Measurements from ENCODE around the gene CCDC33.

The CCDC33 gene

DNA sequence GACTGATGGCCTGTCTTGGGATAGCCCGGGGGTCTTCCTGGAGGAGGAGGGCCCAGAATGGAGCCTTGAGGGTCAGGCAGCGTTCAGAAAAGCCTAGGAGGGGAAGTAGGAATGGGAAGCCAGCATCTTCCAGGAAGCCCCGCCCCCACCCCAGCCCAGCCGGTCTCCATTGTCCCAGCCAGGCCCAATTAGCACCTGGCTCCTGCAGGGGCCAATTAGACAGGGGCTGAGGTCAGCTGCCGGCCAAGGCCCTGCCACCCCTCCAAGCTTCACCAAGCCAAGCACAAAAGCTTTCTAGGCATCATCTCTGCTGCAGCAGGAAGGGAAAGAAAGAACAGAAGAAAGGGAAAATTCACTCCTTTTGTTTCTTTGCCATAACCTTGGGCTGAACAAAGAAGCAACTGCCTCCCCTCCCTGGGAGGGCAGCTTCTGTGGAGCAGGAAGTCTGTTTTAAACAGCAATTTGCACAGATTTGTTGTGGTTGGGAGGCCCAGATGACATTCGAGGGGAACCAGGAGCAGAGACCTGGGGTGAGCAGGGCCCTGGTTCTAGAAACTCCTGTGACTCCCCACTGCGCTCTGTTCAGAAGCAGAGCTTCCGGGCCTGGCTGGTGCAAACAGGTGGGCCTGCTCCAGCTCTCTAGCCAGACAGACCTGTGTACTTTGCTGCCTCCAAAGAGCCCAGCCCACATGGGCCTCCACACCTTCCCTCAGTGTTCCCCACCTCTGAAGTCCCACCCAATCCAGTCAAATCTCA, 83.6 kb downstream of the CCDC33 start:
- peaks cover 17% of the 10 kb centered on the region for H3K27me3 ChIP-seq (replicated peaks; ENCODE audit: insufficient read depth, low read length)
- no peak overlapping the region for H3K4me3 ChIP-seq (ENCODE audit: low read length)
- no peak overlapping the region for H3K27ac ChIP-seq (ENCODE audit: low read length)
- H3K4me2 ChIP-seq (ENCODE audit: low read depth, low read length): no peak overlapping the region
- H3F3A ChIP-seq (ENCODE audit: insufficient read depth, low read length): no peaks in the 10 kb centered on the region
- H3K79me2 ChIP-seq (ENCODE audit: low read length): no peaks in the 10 kb centered on the region
- H4K20me1 ChIP-seq (ENCODE audit: insufficient read depth, low read length): no peaks in the 10 kb centered on the region
- TF ChIP-seq EZH2 (optimal IDR thresholded peaks at IDR 0.05; ENCODE audit: low read depth, low read length) (no peak), EZH2phosphoT487 (IDR thresholded peaks at IDR 0.05; ENCODE audit: low read length) (no peak)
- TF ChIP-seq, protein P1, sequence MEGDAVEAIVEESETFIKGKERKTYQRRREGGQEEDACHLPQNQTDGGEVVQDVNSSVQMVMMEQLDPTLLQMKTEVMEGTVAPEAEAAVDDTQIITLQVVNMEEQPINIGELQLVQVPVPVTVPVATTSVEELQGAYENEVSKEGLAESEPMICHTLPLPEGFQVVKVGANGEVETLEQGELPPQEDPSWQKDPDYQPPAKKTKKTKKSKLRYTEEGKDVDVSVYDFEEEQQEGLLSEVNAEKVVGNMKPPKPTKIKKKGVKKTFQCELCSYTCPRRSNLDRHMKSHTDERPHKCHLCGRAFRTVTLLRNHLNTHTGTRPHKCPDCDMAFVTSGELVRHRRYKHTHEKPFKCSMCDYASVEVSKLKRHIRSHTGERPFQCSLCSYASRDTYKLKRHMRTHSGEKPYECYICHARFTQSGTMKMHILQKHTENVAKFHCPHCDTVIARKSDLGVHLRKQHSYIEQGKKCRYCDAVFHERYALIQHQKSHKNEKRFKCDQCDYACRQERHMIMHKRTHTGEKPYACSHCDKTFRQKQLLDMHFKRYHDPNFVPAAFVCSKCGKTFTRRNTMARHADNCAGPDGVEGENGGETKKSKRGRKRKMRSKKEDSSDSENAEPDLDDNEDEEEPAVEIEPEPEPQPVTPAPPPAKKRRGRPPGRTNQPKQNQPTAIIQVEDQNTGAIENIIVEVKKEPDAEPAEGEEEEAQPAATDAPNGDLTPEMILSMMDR (IDR thresholded peaks at IDR 0.05; ENCODE audit: low read length): no peak
- no peaks in the 10 kb centered on the region for H3K9me3 ChIP-seq (replicated peaks; ENCODE audit: insufficient read depth, low read length)
- no peak overlapping the region for H3K9ac ChIP-seq (ENCODE audit: low read length)
- DNase-seq: no peak
- no peaks in the 10 kb centered on the region for H3K4me1 ChIP-seq (ENCODE audit: low read length)
- no peaks in the 10 kb centered on the region for H3K36me3 ChIP-seq (replicated peaks; ENCODE audit: insufficient read depth, low read length)
- H2AFZ ChIP-seq (ENCODE audit: low read length): no peak overlapping the region
- no peaks in the 10 kb centered on the region for H3K9me2 ChIP-seq (replicated peaks; ENCODE audit: insufficient read depth, low read length)

DNA sequence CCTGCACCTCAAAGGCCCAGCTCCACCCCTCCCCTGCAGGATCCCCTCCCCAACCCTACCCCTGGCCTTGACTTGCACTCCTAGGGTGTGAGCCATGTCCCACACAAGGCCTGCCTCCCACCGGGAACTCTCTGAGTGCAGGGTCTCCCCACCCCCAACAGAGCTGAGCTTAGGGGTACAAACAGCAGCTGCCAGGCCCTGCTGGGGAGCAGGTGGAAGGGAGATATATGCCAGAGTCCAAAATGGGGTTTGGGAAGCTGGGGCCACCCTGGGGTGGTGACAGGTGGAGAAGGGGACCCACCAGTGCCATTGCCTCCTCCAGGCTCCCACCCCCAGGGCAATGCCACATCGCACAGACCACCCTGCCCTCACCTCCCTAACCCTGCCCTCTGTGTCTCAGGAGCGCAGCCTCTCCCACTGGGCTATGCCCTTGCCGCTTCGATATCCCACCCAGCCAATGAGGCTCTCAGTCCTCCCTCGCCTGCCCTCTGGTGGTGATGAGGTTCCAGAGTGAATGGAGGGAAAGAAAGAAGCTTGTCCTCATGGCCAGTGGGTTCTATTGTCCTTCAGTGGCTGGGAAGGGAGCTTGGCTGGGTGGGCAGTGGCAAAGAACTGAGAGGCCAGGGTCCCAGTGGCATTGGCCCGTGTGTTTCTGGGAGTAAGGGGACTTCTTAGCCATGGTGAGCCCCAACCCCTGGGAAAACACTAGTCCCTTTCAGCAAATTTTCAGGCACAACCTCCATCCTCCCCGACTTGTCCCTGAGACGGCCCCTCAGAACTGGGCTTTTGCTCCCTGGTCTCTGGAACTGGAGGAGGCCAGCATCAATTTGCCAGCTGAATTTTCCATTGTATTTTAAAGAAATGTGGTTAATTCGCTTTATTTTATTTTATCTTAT, 84.5 kb downstream of the CCDC33 start:
- Histone ChIP-seq H3K27me3 (replicated peaks; ENCODE audit: insufficient read depth, low read length) (peaks cover 25% of the 10 kb centered on the region), H3K9me2 (replicated peaks; ENCODE audit: insufficient read depth, low read length) (no peaks in the 10 kb centered on the region), H3K9ac (ENCODE audit: low read length) (no peak overlapping the region), H2AFZ (ENCODE audit: low read length) (no peak overlapping the region), H3K4me1 (ENCODE audit: low read length) (no peaks in the 10 kb centered on the region), H4K20me1 (ENCODE audit: insufficient read depth, low read length) (no peaks in the 10 kb centered on the region), H3F3A (ENCODE audit: insufficient read depth, low read length) (no peaks in the 10 kb centered on the region), H3K27ac (ENCODE audit: low read length) (no peak overlapping the region), H3K4me3 (ENCODE audit: low read length) (no peak overlapping the region), H3K4me2 (ENCODE audit: low read depth, low read length) (no peak overlapping the region), H3K36me3 (replicated peaks; ENCODE audit: insufficient read depth, low read length) (no peaks in the 10 kb centered on the region), H3K79me2 (ENCODE audit: low read length) (no peaks in the 10 kb centered on the region), H3K9me3 (replicated peaks; ENCODE audit: insufficient read depth, low read length) (no peaks in the 10 kb centered on the region)
- DNase-seq: peak; percentile 53
- TF ChIP-seq, protein P1 (IDR thresholded peaks at IDR 0.05; ENCODE audit: low read length): peak; percentile 71
- no peak for TF ChIP-seq EZH2phosphoT487 (IDR thresholded peaks at IDR 0.05; ENCODE audit: low read length)
- TF ChIP-seq EZH2 (optimal IDR thresholded peaks at IDR 0.05; ENCODE audit: low read depth, low read length): no peak

DNA sequence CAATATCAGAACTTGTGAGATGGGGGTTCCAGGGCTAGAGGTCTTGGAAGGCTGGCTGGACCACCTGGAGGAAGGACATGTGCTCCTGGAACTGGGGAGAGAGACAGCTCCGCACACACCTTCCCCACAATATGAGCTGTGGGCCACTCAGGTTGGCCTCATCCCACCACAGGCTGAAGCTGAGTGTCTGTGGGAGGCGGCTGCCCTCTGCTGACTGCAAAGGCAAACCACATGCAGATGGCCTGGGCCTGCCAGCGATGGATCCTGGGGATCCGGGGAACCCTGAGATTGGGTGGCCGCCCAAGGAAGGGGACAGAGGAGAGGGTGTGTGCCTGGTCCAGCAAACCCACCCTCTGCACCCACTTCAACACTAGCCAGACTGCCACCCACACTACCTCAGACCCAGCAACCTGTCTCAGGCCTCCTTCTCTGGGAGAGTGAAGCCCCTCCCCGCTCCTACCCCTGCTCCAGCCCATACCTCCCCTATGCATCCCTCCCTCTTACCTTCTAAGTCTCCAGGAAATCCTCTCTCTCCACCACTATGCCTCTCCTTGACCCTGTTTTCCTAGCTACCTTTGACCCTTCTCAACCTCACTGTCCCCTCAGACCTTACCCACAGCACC, 86.5 kb downstream of the CCDC33 start:
- Histone ChIP-seq H2AFZ (ENCODE audit: low read length) (no peak overlapping the region), H3K9ac (ENCODE audit: low read length) (no peak overlapping the region)
- DNase-seq: peak; percentile 45

More for the DNA sequence above, 86.5 kb downstream of the CCDC33 start:
- Histone ChIP-seq H3F3A (ENCODE audit: insufficient read depth, low read length) (no peaks in the 10 kb centered on the region), H3K27ac (ENCODE audit: low read length) (no peak overlapping the region), H3K4me1 (ENCODE audit: low read length) (no peaks in the 10 kb centered on the region), H3K36me3 (replicated peaks; ENCODE audit: insufficient read depth, low read length) (no peaks in the 10 kb centered on the region), H3K9me3 (replicated peaks; ENCODE audit: insufficient read depth, low read length) (no peaks in the 10 kb centered on the region), H3K4me3 (ENCODE audit: low read length) (no peak overlapping the region), H3K9me2 (replicated peaks; ENCODE audit: insufficient read depth, low read length) (no peaks in the 10 kb centered on the region), H3K79me2 (ENCODE audit: low read length) (no peaks in the 10 kb centered on the region), H3K27me3 (replicated peaks; ENCODE audit: insufficient read depth, low read length) (peaks cover 31% of the 10 kb centered on the region), H4K20me1 (ENCODE audit: insufficient read depth, low read length) (no peaks in the 10 kb centered on the region), H3K4me2 (ENCODE audit: low read depth, low read length) (no peak overlapping the region)
- no peak for TF ChIP-seq EZH2phosphoT487 (IDR thresholded peaks at IDR 0.05; ENCODE audit: low read length)
- TF ChIP-seq, protein P1 (IDR thresholded peaks at IDR 0.05; ENCODE audit: low read length): peak; percentile 75
